HG03060 (cell line): ENCODE data around the gene KIRREL2.
"Not testable (repeated sequence)": the region's sequence is repeated elsewhere in the genome, so short reads cannot be mapped to it uniquely, and the experiment has no call there.

Experiments used
- ATAC-seq: cut with Tn5 transposase; IDR thresholded peaks from one replicate; pipeline ENCODE4 v1.9.1; 2021; ENCODE audit warnings: low read depth, moderate number of reproducible peaks; ENCODE audit not compliant: unreplicated experiment

KIRREL2 gene

GRCh38 chr19:35895911-35896642 is 39.4 kb downstream of the KIRREL2 start:
- ATAC-seq, result no peak

GRCh38 chr19:35896643-35897040 is 39.9 kb downstream of the KIRREL2 start:
- ATAC-seq, result no peak

- no peak for ATAC-seq
Measured at GRCh38 chr19:35897706-35898451, 41.2 kb downstream of the KIRREL2 start.

- no peak for ATAC-seq
Measured at GRCh38 chr19:35898499-35898809, 41.7 kb downstream of the KIRREL2 start.

- ATAC-seq, result no peak
Measured at GRCh38 chr19:35899547-35900214, 43.0 kb downstream of the KIRREL2 start.

GRCh38 chr19:35901055-35901644 is 44.4 kb downstream of the KIRREL2 start:
- ATAC-seq, result no peak

- ATAC-seq, result no peak
Measured at GRCh38 chr19:35901854-35902661, 45.3 kb downstream of the KIRREL2 start, which contains the start of gene HCST. TSS of gene HCST (plus strand) at chr19:35902529. CDS start at chr19:35902594, 65 bp downstream.

- no peak for ATAC-seq
Measured at GRCh38 chr19:35902870-35903475, 46.3 kb downstream of the KIRREL2 start.

GRCh38 chr19:35903550-35904179 is 47.0 kb downstream of the KIRREL2 start:
- peak; percentile 31 for ATAC-seq

GRCh38 chr19:35904311-35905068 is 47.8 kb downstream of the KIRREL2 start:
- ATAC-seq, result no peak

GRCh38 chr19:35905178-35905727 is 48.5 kb downstream of the KIRREL2 start:
- ATAC-seq, result no peak

- no peak for ATAC-seq
Measured at GRCh38 chr19:35907377-35907745, 50.6 kb downstream of the KIRREL2 start.

GRCh38 chr19:35908010-35908441 is 51.3 kb downstream of the KIRREL2 start, which contains the start of gene TYROBP:
TSS of gene TYROBP (minus strand) at chr19:35908295. CDS start at chr19:35908228, 67 bp downstream.
- no peak for ATAC-seq

GRCh38 chr19:35908973-35909683 is 52.4 kb downstream of the KIRREL2 start:
- no peak for ATAC-seq

- no peak for ATAC-seq
Measured at GRCh38 chr19:35909684-35910035, 52.9 kb downstream of the KIRREL2 start.

- ATAC-seq, result not testable (repeated sequence)
Measured at GRCh38 chr19:35910355-35910754, 53.6 kb downstream of the KIRREL2 start.

- no peak for ATAC-seq
Measured at GRCh38 chr19:35911173-35911572, 54.5 kb downstream of the KIRREL2 start.

GRCh38 chr19:35911790-35912189 is 55.1 kb downstream of the KIRREL2 start:
- ATAC-seq, result no peak
